Right lung (tissue), 5 donors: ENCODE data around the gene CC2D2A. TPM values are rescaled to one million over a fixed set of nuclear protein-coding genes. Genes with fewer than 3 reads are reported as not detected.
"Not testable (repeated sequence)": the region's sequence is repeated elsewhere in the genome, so short reads cannot be mapped to it uniquely, and the experiment has no call there.

ENCODE experiments used
- DNase-seq, 2 donors: peaks; one replicate each; pipeline ENCODE4 v3.0.0-alpha.2; 2013
- polyA plus RNA-seq, 5 donors: library from polyadenylated mRNA; unstranded; fragments of 120-200 nt; gene quantifications; one replicate each; pipeline versions ENCODE4 v1.2.1 to v1.2.3, GENCODE V29; 2013; ENCODE audit warnings: inconsistent platforms in 1 of 5, low replicate concordance in 1 of 5; ENCODE audit not compliant: insufficient read length in 5 of 5, insufficient read depth in 1 of 5

CC2D2A gene
- polyA plus RNA-seq, 5 donors: 37.5 to 61.3 (median 51.7) TPM

- DNase-seq: no peak
These were observed 86.9 kb downstream of the CC2D2A start for GRCh38 chr4:15556511-15557092.

- no peak for DNase-seq
These were observed 88.3 kb downstream of the CC2D2A start for GRCh38 chr4:15557786-15558550.

GRCh38 chr4:15558561-15558960, 88.9 kb downstream of the CC2D2A start:
- no peak for DNase-seq

GRCh38 chr4:15562114-15562513, 92.4 kb downstream of the CC2D2A start:
- DNase-seq: no peak

GRCh38 chr4:15562623-15563022, 92.9 kb downstream of the CC2D2A start:
- DNase-seq: no peak

- no peak for DNase-seq
These were observed 94.2 kb downstream of the CC2D2A start for GRCh38 chr4:15563871-15564270.

GRCh38 chr4:15568821-15569220, 99.1 kb downstream of the CC2D2A start:
- DNase-seq: no peak

GRCh38 chr4:15569746-15570145, 100.1 kb downstream of the CC2D2A start:
- no peak for DNase-seq

GRCh38 chr4:15575966-15576365, 106.3 kb downstream of the CC2D2A start:
- DNase-seq: no peak

- DNase-seq: no peak
These were observed 107.8 kb downstream of the CC2D2A start for GRCh38 chr4:15577508-15577907.

- DNase-seq: no peak
These were observed 115.1 kb downstream of the CC2D2A start for GRCh38 chr4:15584785-15585184.

- no peak for DNase-seq
These were observed 115.6 kb downstream of the CC2D2A start for GRCh38 chr4:15585331-15585730.

GRCh38 chr4:15586066-15586465, 116.4 kb downstream of the CC2D2A start:
- DNase-seq: no peak

- no peak for DNase-seq
These were observed 118.0 kb downstream of the CC2D2A start for GRCh38 chr4:15587649-15588048.

GRCh38 chr4:15592799-15593198, 123.1 kb downstream of the CC2D2A start:
- no peak for DNase-seq

- no peak for DNase-seq
These were observed 129.0 kb downstream of the CC2D2A start for GRCh38 chr4:15598644-15599043.

- no peak for DNase-seq
These were observed 130.5 kb downstream of the CC2D2A start for GRCh38 chr4:15600176-15600575.

- DNase-seq: no peak
These were observed 132.2 kb downstream of the CC2D2A start for GRCh38 chr4:15601862-15602261.

- DNase-seq: no peak
These were observed 135.9 kb downstream of the CC2D2A start for GRCh38 chr4:15605537-15605936.

GRCh38 chr4:15610855-15611254, 141.2 kb downstream of the CC2D2A start:
- no peak for DNase-seq

- no peak for DNase-seq
These were observed 142.5 kb downstream of the CC2D2A start for GRCh38 chr4:15612136-15612535.

- not testable (repeated sequence) for DNase-seq
These were observed 145.2 kb downstream of the CC2D2A start for GRCh38 chr4:15614891-15615290.

- DNase-seq: not testable (repeated sequence)
These were observed 147.7 kb downstream of the CC2D2A start for GRCh38 chr4:15617407-15617806.

GRCh38 chr4:15636818-15637217, 167.1 kb downstream of the CC2D2A start:
- DNase-seq: no peak
